CD14-positive monocyte (primary cell): ENCODE measurements around the gene TFIP11. TPM values are rescaled to one million over a fixed set of nuclear protein-coding genes. Genes with fewer than 3 reads are reported as not detected.

Source experiments
- DNase-seq, 3 donors: peaks; one replicate each; pipeline ENCODE4 v3.0.0-alpha.2; 2011 to 2022
- H2AFZ ChIP-seq: 2 replicates; pipeline ENCODE4 v1.6.0; 2012; ENCODE audit warnings: mild to moderate bottlenecking, low read depth, low read length, inconsistent platforms; ENCODE audit not compliant: insufficient read depth, poor library complexity, severe bottlenecking
- H3K27ac ChIP-seq, 2 donors: 1 replicate in 1 of 2; 2 replicates in 1 of 2; pipeline ENCODE4 v1.5.1; 2012 to 2013; ENCODE audit warnings: low read length in 2 of 2, control low read depth in 1 of 2, inconsistent platforms in 1 of 2, low read depth in 1 of 2, mild to moderate bottlenecking in 1 of 2
- H3K27me3 ChIP-seq, 2 donors: one replicate each; pipeline versions ENCODE4 v1.6.0 to v1.6.1; 2011 to 2013; ENCODE audit warnings: low read length in 2 of 2; ENCODE audit not compliant: control insufficient read depth in 2 of 2, insufficient read depth in 2 of 2
- H3K36me3 ChIP-seq, 2 donors: replicated peaks in 1 of 2; 1 replicate in 1 of 2; 2 replicates in 1 of 2; pipeline versions ENCODE4 v1.5.1 to v1.6.1; 2012 to 2013; ENCODE audit warnings: low read length in 2 of 2, control low read depth in 1 of 2, inconsistent platforms in 1 of 2, mild to moderate bottlenecking in 1 of 2; ENCODE audit not compliant: insufficient read depth in 2 of 2, control insufficient read depth in 1 of 2
- H3K4me1 ChIP-seq, 2 donors: 1 replicate in 1 of 2; 2 replicates in 1 of 2; pipeline versions ENCODE4 v1.5.1 to v1.6.1; 2012 to 2013; ENCODE audit warnings: low read length in 2 of 2, control low read depth in 1 of 2, inconsistent platforms in 1 of 2, mild to moderate bottlenecking in 1 of 2, moderate library complexity in 1 of 2; ENCODE audit not compliant: insufficient read depth in 2 of 2, control insufficient read depth in 1 of 2
- H3K4me2 ChIP-seq: replicated peaks from 2 replicates; pipeline ENCODE3; 2012; ENCODE audit warnings: low read length, moderate library complexity, mild to moderate bottlenecking; ENCODE audit not compliant: poor library complexity, severe bottlenecking; ENCODE audit errors: extremely low read depth
- H3K4me3 ChIP-seq, 3 experiments: fragments of 200-600 bp in 1 of 3; sonication (generic) in 1 of 3; replicated peaks in 1 of 3; 1 replicate in 2 of 3; 2 replicates in 1 of 3; pipeline ENCODE4 v1.5.1; 2011 to 2013; ENCODE audit warnings: low read length in 3 of 3, mild to moderate bottlenecking in 3 of 3, control low read depth in 2 of 3, low read depth in 2 of 3, inconsistent platforms in 1 of 3, moderate library complexity in 1 of 3
- H3K79me2 ChIP-seq: 2 replicates; pipeline ENCODE4 v1.6.0; 2012; ENCODE audit warnings: mild to moderate bottlenecking, control low read depth, inconsistent platforms, low read length, moderate library complexity; ENCODE audit not compliant: insufficient read depth
- H3K9ac ChIP-seq: 2 replicates; pipeline ENCODE4 v1.6.0; 2017; ENCODE audit warnings: low read length, mild to moderate bottlenecking; ENCODE audit not compliant: insufficient read depth, poor library complexity, severe bottlenecking
- H3K9me3 ChIP-seq, 2 donors: replicated peaks in 1 of 2; 1 replicate in 1 of 2; 2 replicates in 1 of 2; pipeline versions ENCODE4 v1.5.1 to v1.6.1; 2012 to 2013; ENCODE audit warnings: low read length in 2 of 2, control low read depth in 1 of 2; ENCODE audit not compliant: control insufficient read depth in 1 of 2, insufficient read depth in 1 of 2
- H4K20me1 ChIP-seq: 2 replicates; pipeline ENCODE4 v1.6.0; 2012; ENCODE audit warnings: mild to moderate bottlenecking, low read length, control low read depth, moderate library complexity; ENCODE audit not compliant: insufficient read depth
- H3K27ac Mint-ChIP-seq, 7 donors: one replicate each; pipeline ENCODE4 v1.8.0; 2020; ENCODE audit warnings: mild to moderate bottlenecking in 7 of 7, mixed read lengths in 7 of 7, moderate library complexity in 6 of 7, inconsistent platforms in 2 of 7
- H3K27me3 Mint-ChIP-seq, 3 donors: one replicate each; pipeline ENCODE4 v1.8.0; 2021 to 2022; ENCODE audit warnings: low read depth in 3 of 3, mild to moderate bottlenecking in 3 of 3, mixed read lengths in 3 of 3, moderate library complexity in 3 of 3, inconsistent platforms in 1 of 3
- H3K36me3 Mint-ChIP-seq, 2 donors: one replicate each; pipeline ENCODE4 v1.8.0; 2020; ENCODE audit warnings: mixed read lengths in 2 of 2, inconsistent platforms in 1 of 2, mild to moderate bottlenecking in 1 of 2
- H3K4me1 Mint-ChIP-seq: one replicate; pipeline ENCODE4 v1.8.0; 2020; ENCODE audit warnings: mild to moderate bottlenecking, mixed read lengths
- H3K4me3 Mint-ChIP-seq, 2 donors: one replicate each; pipeline ENCODE4 v1.8.0; 2020; ENCODE audit warnings: mild to moderate bottlenecking in 2 of 2, mixed read lengths in 2 of 2, moderate library complexity in 1 of 2
- H3K9me3 Mint-ChIP-seq, 7 donors: one replicate each; pipeline ENCODE4 v1.8.0; 2020 to 2022; ENCODE audit warnings: mixed read lengths in 7 of 7, mild to moderate bottlenecking in 6 of 7, moderate library complexity in 6 of 7, inconsistent platforms in 2 of 7
- CTCF ChIP-seq: fragments of 200-600 bp; IDR thresholded peaks from one replicate; pipeline ENCODE4 v1.8.0; 2022; ENCODE audit warnings: antibody characterized with exemption, mild to moderate bottlenecking
- WGBS: methylation state at CpG from one replicate; pipeline ENCODE4 v1.1.5; 2013; ENCODE audit warnings: missing lambda C conversion rate; ENCODE audit not compliant: insufficient coverage; 5-methylcytosine and 5-hydroxymethylcytosine counted together
- intact Hi-C, 2 donors: fragments of 100-400 bp; cut with micrococcal nuclease; formaldehyde crosslinking; loops; one replicate each; pipeline versions ENCODE4 v1.15.0 to v1.15.1; 2023
- polyA plus RNA-seq, 3 donors: library from polyadenylated mRNA; depleted of rRNA in 1 of 3; unstranded in 2 of 3; stranded (reverse) in 1 of 3; fragments of 300-500 nt in 2 of 3; fragments of >200 nt in 1 of 3; fragmentation: Illumina TruSeq in 2 of 3; gene quantifications; 1 replicate in 2 of 3; 2 replicates in 1 of 3; pipeline ENCODE4 v1.2.3, GENCODE V29; 2012 to 2021

Gene TFIP11
- polyA plus RNA-seq, 3 donors = 10.1 to 25.5 (median 19.8) TPM

- no peaks in the 10 kb centered on the region for H3K27me3 Mint-ChIP-seq
- peaks cover 84% of the 10 kb centered on the region for H3K4me1 Mint-ChIP-seq
- TF ChIP-seq CTCF = no peak
- no peaks in the 10 kb centered on the region for H3K9me3 Mint-ChIP-seq
- no peaks in the 10 kb centered on the region for H3K27me3 ChIP-seq
- H3K27ac ChIP-seq = peak overlapping the region; percentile 19 to 68
- peaks cover 81 to 90% of the 10 kb centered on the region in 2 donors for H3K4me1 ChIP-seq
- peak overlapping the region; percentile 45 to 85 (median 76) for H3K27ac Mint-ChIP-seq
- 0% methylated on average over 6 of the region's 12 CpGs for WGBS
- H3K36me3 ChIP-seq = peaks cover 0 to under 1% of the 10 kb centered on the region in 2 donors
- intact Hi-C loops = no loop called here
- peaks cover 26% of the 10 kb centered on the region in 2 donors for H3K36me3 Mint-ChIP-seq
- peak overlapping the region; percentile 73 for H3K4me2 ChIP-seq
- H3K79me2 ChIP-seq = peaks cover 48% of the 10 kb centered on the region
- H4K20me1 ChIP-seq = no peaks in the 10 kb centered on the region
- DNase-seq = peak in 1 of 3 donors; percentile 16
- no peaks in the 10 kb centered on the region for H3K9me3 ChIP-seq
- peak overlapping the region; percentile 30 to 68 (median 40) for H3K4me3 ChIP-seq
- H2AFZ ChIP-seq = peak overlapping the region; percentile 67
- H3K4me3 Mint-ChIP-seq = peak overlapping the region; percentile 58 to 89
- peak overlapping the region; percentile 34 for H3K9ac ChIP-seq
Observed at GRCh38 chr22:26479043-26479791, 33.1 kb downstream of the TFIP11 start.

- Mint-ChIP-seq H3K27me3 (peaks cover 0 to 4% (median 0%) of the 10 kb centered on the region in 3 donors), H3K9me3 (no peaks in the 10 kb centered on the region), H3K4me3 (no peak overlapping the region), H3K27ac (peak overlapping the region in 6 of 7 donors; percentile 2 to 84 (median 6)), H3K4me1 (peaks cover 73% of the 10 kb centered on the region), H3K36me3 (peaks cover 45% of the 10 kb centered on the region in 2 donors)
- no peak overlapping the region for H3K4me2 ChIP-seq
- WGBS = 80% methylated on average over 1 of the region's 4 CpGs
- H3K79me2 ChIP-seq = peaks cover 31% of the 10 kb centered on the region
- DNase-seq = peak in 1 of 3 donors; percentile 12
- no peak overlapping the region for H2AFZ ChIP-seq
- peaks cover 67 to 78% of the 10 kb centered on the region in 2 donors for H3K4me1 ChIP-seq
- no peak overlapping the region for H3K9ac ChIP-seq
- H4K20me1 ChIP-seq = no peaks in the 10 kb centered on the region
- no peak overlapping the region for H3K4me3 ChIP-seq
- H3K36me3 ChIP-seq = peaks cover 14 to 20% of the 10 kb centered on the region in 2 donors
- no peaks in the 10 kb centered on the region for H3K9me3 ChIP-seq
- intact Hi-C loops = no loop called here
- H3K27me3 ChIP-seq = no peaks in the 10 kb centered on the region
- H3K27ac ChIP-seq = peak overlapping the region in 1 of 2 donors; percentile 37
- TF ChIP-seq CTCF = no peak
Observed at GRCh38 chr22:26477341-26477731, 34.9 kb downstream of the TFIP11 start.
